CD4-positive, alpha-beta T cell treated with Interleukin-10 for 1 hour (primary cell): Measurements from ENCODE around the gene C17orf113.

Experiments
- DNase-seq: peaks from one replicate; pipeline ENCODE4 v3.0.0-alpha.2; 2020

The C17orf113 gene

DNA sequence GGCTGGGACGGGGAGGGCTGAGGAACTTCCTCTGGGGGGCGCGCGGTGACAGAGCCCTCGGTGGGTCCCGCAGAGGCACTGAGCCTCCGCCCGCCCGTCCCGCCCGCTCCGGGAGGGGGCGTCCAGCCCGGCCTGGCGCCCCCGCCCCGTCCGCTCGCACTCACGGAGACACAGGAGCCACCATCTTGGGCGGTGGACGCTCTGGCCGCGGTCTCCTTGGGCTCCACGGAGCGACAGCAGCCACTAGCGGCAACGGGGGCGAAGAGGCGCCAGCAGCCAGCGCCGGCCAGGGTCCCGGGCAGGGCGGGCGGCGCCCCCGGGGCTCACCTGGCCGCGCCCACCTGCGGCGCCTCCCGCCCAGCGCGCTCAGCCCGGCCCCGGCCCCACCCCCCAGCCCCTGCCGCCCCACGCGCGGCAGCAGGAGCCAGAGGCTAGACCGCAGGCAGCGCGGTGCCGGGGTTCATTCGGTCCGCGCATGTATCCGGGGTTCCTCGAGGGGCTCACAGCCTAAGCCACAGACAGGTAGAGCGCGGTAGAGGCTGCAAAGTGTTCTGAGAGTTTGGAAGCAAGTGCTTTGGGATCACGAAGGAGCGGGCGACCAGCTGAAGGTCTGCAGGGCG is at the start of gene C17orf113:
Gene C17orf113, minus strand, starts transcription at position 209 of the 620 bp plus-strand sequence. CDS start 7,225 bp downstream, outside the sequence.
- DNase-seq = peak; percentile 54

- no peak for DNase-seq
These were observed 48.5 kb upstream of the C17orf113 start for GRCh38 chr17:42098730-42099399.

DNA sequence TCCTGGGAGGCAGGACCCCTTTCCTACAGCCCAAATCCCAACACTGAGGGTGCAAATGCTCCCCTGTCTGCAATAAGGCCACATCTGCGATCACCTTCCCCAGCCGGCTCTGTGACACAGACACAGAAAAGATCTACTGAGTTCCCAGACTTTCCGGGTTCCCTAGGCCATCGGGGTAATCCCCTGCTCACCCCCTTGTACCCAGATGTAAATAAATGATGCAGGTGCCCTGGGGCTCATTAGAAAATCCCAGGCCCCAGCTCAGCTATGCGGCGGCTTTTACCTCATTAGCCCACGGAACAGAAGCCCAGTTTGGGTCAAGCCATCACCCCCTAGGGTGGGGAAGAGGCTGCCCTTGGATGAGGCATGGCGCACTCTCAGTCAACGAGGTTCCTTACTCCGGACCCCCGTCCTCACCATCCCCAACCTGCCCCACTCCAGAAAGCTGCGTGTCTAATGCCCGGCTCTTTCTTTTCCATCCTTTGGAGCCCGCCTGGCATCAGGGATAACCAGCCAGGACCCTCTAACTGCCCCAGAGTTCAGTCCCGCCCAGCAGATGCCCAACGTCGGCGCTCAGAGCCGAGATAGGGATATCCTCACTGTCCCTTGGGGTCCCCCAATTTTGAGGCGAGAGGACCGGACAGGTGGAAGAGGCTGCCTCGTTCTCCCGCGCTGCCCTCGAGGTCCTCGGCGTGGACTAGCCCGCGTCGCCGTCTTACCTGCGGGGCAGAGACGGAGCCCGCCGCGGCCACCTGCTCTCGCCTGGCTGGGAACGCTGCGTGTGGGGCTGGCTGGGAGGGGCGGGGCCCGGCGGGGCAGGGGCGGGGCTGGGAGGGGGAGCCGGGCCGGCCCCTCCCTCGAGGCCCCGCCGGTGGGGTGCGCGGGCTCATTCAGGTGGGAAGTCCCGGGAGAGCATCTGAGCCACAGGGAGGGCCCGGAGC is 47.6 kb upstream of the C17orf113 start, which contains the start of gene ZNF385C:
Gene ZNF385C, minus strand, starts transcription at position 783 of the 941 bp plus-strand sequence. CDS start 35,417 bp downstream, outside the sequence.
- peak; percentile 53 for DNase-seq

DNA sequence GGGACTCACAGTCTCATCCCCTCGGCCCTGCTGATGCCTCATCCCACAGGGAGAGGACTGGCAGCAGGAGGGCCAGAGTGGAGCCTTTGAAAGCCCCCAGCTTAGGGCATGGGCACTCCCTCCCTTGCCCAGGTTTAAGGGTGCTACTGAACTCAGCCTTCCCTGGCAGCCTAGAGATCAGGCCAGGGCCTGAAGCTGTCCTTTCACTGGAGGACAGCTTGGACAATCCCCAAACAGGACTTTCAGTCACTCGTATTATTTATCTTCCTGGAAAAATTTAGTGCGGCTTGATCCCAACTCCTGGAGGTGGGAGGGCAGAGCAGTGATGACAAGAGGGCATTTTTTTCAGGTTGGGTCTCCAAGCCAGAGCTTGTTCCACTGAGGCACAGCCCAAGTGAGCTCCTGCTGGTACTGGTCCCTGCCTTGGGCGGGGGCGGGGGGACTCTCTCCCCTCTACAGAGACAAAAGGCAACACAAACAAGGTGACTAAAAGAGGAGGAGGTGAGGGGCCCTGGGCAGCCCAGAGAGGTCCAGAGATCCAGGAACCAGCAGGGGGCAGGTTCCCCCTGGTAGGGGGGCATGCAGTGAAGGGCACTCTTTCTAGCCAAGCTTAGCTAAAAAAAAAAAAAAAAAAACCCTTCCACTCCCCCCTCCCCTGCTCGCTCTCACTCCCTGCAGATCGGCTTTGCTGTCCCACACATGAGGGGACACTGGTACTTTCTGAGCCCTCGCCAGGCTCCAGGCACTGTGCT is 46.1 kb upstream of the C17orf113 start:
- no peak for DNase-seq

- no peak for DNase-seq
These were observed 44.1 kb upstream of the C17orf113 start for GRCh38 chr17:42094375-42095069.

DNA sequence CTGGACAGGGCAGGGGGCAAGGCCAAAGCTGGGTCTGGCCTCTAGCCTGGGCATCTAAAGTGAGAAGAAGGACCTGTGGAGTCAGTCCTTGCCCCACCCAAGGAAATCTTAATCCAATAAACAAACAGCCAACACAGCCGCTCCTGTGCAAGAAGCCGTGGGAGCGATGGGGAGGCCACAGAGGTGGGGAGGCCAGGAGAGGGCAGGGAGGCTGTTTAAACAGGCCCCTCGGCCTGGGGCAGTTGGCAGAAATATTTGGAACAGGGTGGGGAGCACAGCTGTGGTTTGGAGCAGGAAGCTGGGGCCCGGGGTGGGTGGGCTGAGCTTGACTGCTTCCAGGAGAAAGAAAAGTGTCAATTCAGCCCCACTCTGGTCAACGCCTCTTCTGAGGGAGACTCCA is 42.5 kb upstream of the C17orf113 start:
- DNase-seq = no peak

DNA sequence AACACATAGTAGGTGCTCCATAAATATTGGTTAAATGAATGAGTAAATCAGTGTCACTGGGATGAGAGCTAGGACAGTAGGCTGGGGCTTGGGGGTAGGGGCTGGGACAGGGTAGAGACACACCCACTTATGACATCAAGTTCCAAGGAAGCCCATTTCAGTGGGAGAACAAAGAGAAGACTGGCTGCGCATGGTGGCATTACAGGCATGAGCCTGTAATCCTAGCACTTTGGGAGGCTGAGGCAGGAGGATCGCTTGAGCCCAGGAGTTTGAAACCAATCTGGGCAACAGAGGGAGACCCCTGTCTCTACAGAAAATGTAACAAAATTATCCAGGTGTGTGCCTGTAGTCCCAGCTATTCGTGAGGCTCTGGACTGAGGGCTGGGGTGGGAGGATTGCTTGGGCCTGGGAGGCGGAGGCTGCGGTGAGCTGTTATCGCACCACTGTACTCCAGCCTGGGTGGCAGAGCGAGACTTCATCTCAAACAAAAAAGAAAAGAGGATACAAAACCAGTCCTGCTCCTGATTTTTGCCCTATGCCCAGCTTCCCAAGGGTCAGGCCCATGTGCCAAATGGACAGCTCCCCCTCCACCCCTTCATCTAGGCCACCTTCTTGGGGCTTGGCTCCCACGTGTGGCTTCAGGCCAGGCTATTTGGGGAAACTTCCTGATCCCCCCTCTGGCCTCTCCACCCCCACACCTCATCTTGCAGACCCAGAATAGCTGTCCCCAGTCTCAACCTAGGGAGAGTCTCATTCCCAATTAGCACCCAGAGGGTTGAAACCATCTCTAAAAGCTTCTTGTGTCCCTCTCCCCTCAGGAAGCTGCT is 40.8 kb upstream of the C17orf113 start:
- no peak for DNase-seq

DNA sequence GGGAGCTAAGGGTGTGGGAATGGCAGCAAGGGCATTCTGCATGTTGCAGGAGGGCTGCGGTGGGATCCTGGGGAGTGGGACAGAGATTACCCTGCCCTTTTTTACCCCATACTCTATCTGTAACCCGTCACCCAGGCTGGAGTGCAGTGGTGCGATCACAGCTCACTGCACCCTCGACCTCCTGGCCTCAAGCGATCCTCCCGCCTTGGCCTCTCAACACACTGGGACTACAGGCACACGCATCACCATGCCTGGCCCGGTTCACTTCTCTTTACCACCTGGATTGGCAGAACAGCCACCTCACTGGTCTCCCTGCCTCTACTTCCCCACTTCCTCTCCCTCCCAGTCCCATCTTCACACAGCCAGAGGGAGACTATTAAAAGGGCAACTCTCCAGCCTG is 38.3 kb upstream of the C17orf113 start:
- no peak for DNase-seq

DNA sequence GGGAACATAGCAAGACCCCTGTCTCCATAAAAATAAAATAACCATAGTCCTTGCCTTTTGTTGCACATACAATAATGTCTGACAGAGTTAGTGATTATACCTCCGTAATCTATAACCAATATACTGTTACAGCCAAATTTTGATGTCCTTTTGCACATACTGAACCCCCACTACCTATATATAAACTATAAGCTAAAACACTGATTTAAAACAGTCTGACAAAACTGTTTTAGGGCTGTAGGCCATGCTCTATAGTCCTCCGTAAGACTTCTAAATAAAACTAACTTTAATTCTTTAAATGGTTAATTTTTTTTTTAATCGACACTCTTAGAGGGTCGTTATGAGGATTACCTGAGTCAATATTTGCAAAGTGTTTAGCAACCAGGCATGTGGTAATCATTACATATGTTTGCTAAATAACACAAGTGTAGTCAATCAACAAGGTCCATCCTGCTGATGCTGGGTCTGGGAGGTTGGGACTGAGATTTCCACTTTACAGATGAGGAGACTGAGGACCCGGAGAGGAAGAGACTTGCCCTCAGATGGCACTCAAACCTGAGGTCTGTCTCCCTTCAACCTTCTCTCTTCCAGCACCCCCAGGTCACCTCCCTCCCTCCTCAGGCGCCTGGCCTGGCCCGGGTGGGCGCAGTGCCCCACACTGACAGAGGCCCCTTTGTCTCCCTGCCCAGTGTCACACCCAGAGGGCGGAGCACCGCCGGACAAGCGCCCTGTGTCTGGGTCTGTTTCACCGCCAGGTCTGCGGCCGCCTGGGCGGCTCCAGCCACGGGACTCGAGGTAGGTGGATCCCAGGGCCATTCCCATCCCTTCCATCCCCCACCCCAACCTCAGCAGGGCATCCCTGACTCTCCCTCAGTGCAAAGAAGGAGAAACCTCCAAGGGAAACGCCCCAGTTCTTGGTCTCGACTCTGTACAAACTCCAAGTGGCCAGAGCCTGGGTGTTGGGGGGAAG is 37.6 kb upstream of the C17orf113 start:
- no peak for DNase-seq

DNA sequence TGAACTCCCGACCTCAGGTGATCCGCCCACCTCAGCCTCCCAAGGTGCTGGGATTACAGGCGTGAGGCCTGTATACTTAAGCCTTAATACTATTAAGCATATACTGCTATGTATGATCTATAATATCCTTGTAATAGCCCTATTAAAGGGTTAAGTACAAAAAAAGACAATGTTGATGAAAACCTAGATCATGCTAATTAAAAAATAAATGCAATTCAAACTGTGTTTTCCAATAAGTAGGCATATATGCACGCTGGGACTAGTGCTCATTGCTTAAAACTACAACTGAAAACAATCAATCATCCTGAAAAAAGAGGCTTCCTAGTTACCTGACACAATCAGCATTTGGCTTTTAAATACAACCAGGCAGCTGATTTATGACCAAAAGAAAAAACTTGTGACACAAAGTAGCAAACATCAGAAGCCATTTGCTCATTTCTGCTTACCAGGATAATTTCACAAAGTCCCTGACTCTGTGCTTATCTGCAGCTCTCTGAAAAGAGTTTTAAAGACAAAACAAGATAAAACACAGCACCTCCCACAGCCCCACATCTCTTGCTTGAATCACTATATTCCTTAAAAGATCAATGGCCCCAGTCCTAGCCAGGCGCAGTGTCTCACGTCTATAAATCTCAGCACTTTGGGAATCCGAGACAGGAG is 36.8 kb upstream of the C17orf113 start:
- no peak for DNase-seq

GRCh38 chr17:42081516-42082129 is 31.2 kb upstream of the C17orf113 start:
- DNase-seq = no peak

DNA sequence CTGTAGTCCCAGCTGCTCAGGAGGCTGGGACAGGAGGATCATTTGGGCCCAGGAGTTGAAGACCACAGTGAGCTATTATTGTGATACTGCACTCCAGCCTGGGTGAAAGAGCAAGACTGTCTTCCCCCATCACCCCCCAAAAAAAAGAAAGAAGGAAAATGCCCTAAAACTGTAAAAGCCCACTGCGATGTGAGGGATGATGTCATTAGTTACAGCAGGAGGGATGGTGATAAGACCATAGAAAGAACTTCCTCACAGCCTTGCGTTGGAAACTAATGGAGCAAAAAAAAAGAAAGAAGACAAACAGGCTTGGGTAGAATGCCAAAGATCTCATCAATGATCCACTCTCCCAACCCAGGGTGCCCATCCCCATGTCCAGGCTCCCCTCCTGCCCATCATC is 29.1 kb upstream of the C17orf113 start:
- DNase-seq = no peak

DNA sequence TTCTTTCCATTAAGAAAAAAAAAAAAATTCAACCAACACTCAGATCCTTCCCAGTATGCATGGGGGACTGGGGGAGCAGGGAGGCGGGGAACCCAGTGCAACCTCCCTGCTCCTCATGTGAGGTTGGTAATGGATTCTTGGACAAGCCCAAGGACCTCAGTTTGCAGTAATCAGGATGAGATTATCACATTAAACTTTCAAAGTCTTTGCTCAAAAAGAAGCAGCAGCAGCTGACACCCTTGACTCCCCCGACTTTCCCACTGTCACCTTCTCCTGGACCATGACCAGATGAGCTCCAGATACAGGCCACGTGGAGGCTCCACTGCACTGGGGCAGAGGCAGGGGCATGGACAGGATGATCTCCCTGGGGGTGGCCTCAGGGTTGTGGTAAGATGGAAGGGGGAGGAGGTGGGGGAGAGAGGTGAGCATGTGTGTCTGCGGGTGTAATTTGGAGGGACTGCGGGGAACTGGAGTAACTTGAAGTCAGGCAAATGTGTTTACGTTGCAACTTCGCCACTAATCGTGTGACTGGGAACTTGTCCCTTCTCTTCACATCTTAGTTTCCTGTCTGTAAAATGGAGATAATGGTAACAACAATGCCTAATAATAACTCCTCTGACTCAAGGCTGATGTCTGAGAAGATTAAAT is 28.1 kb upstream of the C17orf113 start:
- DNase-seq = no peak

DNA sequence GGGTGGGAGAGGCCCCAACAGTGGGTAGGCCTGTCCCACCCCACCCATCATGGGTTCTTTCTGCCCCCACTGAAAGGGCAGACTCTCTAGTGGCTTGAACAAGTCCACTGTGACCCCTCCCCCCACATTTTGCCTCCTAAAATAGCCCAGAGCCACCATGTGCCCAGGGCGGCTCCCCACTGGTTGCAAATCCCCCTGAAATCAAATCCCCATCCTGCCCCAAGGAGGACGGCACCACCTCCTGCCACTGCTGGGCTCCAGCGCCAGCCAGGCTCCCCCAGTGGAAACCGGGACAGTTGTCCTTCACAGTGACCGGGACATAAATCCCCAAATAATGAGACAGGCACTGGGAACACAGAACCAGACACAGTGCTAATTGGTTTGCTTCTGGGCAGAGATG is 27.4 kb upstream of the C17orf113 start:
- DNase-seq = no peak

GRCh38 chr17:42076797-42077559 is 26.6 kb upstream of the C17orf113 start:
- DNase-seq = no peak

DNA sequence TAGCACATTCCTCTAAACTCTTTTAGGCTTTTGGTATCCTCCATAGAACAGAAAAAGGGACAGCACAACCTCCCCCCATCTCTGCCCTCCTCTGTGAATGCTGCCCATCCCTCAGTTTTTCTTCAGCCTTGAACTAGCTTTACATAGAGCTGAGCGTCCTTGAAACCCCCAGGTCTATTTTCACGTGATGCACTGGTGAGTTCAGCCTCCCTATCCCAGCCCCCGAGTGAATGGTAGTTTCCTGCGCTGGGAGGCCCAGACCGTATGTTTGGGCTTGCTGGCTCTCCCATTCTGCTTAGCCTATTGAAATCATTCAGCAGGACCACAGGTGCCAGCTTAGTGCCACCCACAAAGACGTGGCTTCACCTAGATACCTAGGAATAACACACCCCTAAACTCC is 25.4 kb upstream of the C17orf113 start:
- no peak for DNase-seq
